WTC11 (cell line): Measurements from ENCODE around the gene ATR. TPM values are rescaled to one million over a fixed set of nuclear protein-coding genes. Genes with fewer than 3 reads are reported as not detected.

ENCODE experiments used
- ATAC-seq: fragments of 200-7000 bp; cut with Tn5 transposase; 2 replicates; pipeline ENCODE4 v1.10.0; 2021; ENCODE audit warnings: mild to moderate bottlenecking, moderate library complexity
- CTCF ChIA-PET: fragments of 300-600 bp; sonication (Branson Sonifier 250); formaldehyde crosslinking; loops from one replicate; lab custom pipeline; 2021; ENCODE audit warnings: antibody characterized with exemption; lab: Charles Lee
- POLR2A ChIA-PET: fragments of 350-600 bp; sonication (Branson Sonifier 250); formaldehyde crosslinking; loops from one replicate; lab custom pipeline; 2021; ENCODE audit warnings: antibody characterized with exemption; lab: Charles Lee
- DNase-seq: peaks from one replicate; pipeline ENCODE4 v3.0.0; 2021; ENCODE audit warnings: low spot score
- H3K27ac Mint-ChIP-seq: 2 replicates; pipeline ENCODE4 v1.8.0; 2021; ENCODE audit warnings: mixed read lengths
- H3K27me3 Mint-ChIP-seq: 2 replicates; pipeline ENCODE4 v1.8.0; 2021; ENCODE audit warnings: low read depth, mild to moderate bottlenecking, moderate library complexity, mixed read lengths
- H3K36me3 Mint-ChIP-seq: 2 replicates; pipeline ENCODE4 v1.8.0; 2021; ENCODE audit warnings: mixed read lengths
- H3K4me1 Mint-ChIP-seq: 2 replicates; pipeline ENCODE4 v1.8.0; 2022; ENCODE audit warnings: mixed read lengths
- H3K4me3 Mint-ChIP-seq: 2 replicates; pipeline ENCODE4 v1.8.0; 2021; ENCODE audit warnings: mild to moderate bottlenecking, moderate library complexity, mixed read lengths
- H3K9me3 Mint-ChIP-seq: 2 replicates; pipeline ENCODE4 v1.8.0; 2021; ENCODE audit warnings: mixed read lengths
- CREB1 ChIP-seq: sonication (generic); formaldehyde crosslinking; IDR thresholded peaks from 2 replicates; pipeline ENCODE4 v1.8.0; 2023; ENCODE audit warnings: mild to moderate bottlenecking, missing genetic modification reagents
- FOXP1 ChIP-seq: sonication (generic); formaldehyde crosslinking; IDR thresholded peaks from 2 replicates; pipeline ENCODE4 v1.8.0; 2022; ENCODE audit warnings: missing genetic modification reagents, mild to moderate bottlenecking, moderate library complexity, borderline replicate concordance
- GRHL2 ChIP-seq: fragments of 250-450 bp; sonication (Bioruptor Pico); IDR thresholded peaks from 2 replicates; pipeline ENCODE4 v1.8.0; 2022; ENCODE audit warnings: mild to moderate bottlenecking, moderate library complexity; ENCODE audit not compliant: insufficient replicate concordance, severe bottlenecking
- GTF2I ChIP-seq: fragments of 250-450 bp; sonication (Bioruptor Pico); conservative IDR thresholded peaks from 2 replicates; pipeline ENCODE4 v1.4.0; 2021; ENCODE audit warnings: mild to moderate bottlenecking
- NFATC4 ChIP-seq: fragments of 250-450 bp; sonication (Bioruptor Pico); IDR thresholded peaks from 2 replicates; pipeline ENCODE4 v1.9.0; 2021; ENCODE audit warnings: mild to moderate bottlenecking
- NR1H2 ChIP-seq: sonication (generic); formaldehyde crosslinking; IDR thresholded peaks from 2 replicates; pipeline ENCODE4 v1.9.0; 2021; ENCODE audit warnings: mild to moderate bottlenecking, moderate library complexity, missing genetic modification reagents
- PRRX2 ChIP-seq: fragments of 250-450 bp; sonication (Bioruptor Pico); IDR thresholded peaks from 2 replicates; pipeline ENCODE4 v1.8.0; 2021; ENCODE audit warnings: mild to moderate bottlenecking
- SOX15 ChIP-seq: fragments of 250-450 bp; sonication (Bioruptor Pico); IDR thresholded peaks from 2 replicates; pipeline ENCODE4 v1.9.0; 2021; ENCODE audit warnings: mild to moderate bottlenecking
- TCF7 ChIP-seq: sonication (generic); formaldehyde crosslinking; IDR thresholded peaks from 2 replicates; pipeline ENCODE4 v1.8.0; 2022; ENCODE audit warnings: mild to moderate bottlenecking, low read depth, missing genetic modification reagents, moderate library complexity
- TP53 ChIP-seq: sonication (generic); formaldehyde crosslinking; IDR thresholded peaks from 2 replicates; pipeline ENCODE4 v1.8.1; 2023; ENCODE audit warnings: mild to moderate bottlenecking, missing genetic modification reagents
- ZBTB21 ChIP-seq: sonication (generic); formaldehyde crosslinking; IDR thresholded peaks from 2 replicates; pipeline ENCODE4 v1.8.1; 2023; ENCODE audit warnings: mild to moderate bottlenecking, missing genetic modification reagents, borderline replicate concordance
- total RNA-seq: library from RNA; stranded (reverse); gene quantifications from 3 replicates; pipeline ENCODE4 v1.2.3, GENCODE V29; 2021
- TF ChIP-seq, protein P1 (sequence below): sonication (generic); formaldehyde crosslinking; IDR thresholded peaks from 2 replicates; pipeline ENCODE4 v1.8.1; 2022; ENCODE audit warnings: low read depth, missing genetic modification reagents, borderline replicate concordance
- TF ChIP-seq, protein P2 (sequence below): sonication (generic); formaldehyde crosslinking; conservative IDR thresholded peaks from 2 replicates; pipeline ENCODE4 v1.8.1; 2022; ENCODE audit warnings: mild to moderate bottlenecking, missing genetic modification reagents
- TF ChIP-seq, protein P3 (sequence below): sonication (generic); formaldehyde crosslinking; IDR thresholded peaks from 2 replicates; pipeline ENCODE4 v1.8.1; 2023; ENCODE audit warnings: mild to moderate bottlenecking, missing genetic modification reagents, moderate library complexity
- TF ChIP-seq, protein P4 (sequence below): sonication (generic); formaldehyde crosslinking; IDR thresholded peaks from 2 replicates; pipeline ENCODE4 v1.8.1; 2023; ENCODE audit warnings: mild to moderate bottlenecking, missing genetic modification reagents
- TF ChIP-seq, protein P5 (sequence below): fragments of 250-450 bp; sonication (Bioruptor Pico); IDR thresholded peaks from 2 replicates; pipeline ENCODE4 v1.8.0; 2021; ENCODE audit warnings: mild to moderate bottlenecking
- TF ChIP-seq, protein P6 (sequence below): sonication (generic); formaldehyde crosslinking; IDR thresholded peaks from 2 replicates; pipeline ENCODE4 v1.8.1; 2022; ENCODE audit warnings: mild to moderate bottlenecking, missing genetic modification reagents, moderate library complexity, borderline replicate concordance
- TF ChIP-seq, protein P7 (sequence below): sonication (generic); formaldehyde crosslinking; IDR thresholded peaks from 2 replicates; pipeline ENCODE4 v1.8.0; 2023; ENCODE audit warnings: mild to moderate bottlenecking, missing genetic modification reagents
- TF ChIP-seq, protein P8 (sequence below): sonication (generic); formaldehyde crosslinking; IDR thresholded peaks from 2 replicates; pipeline ENCODE4 v1.8.1; 2023; ENCODE audit warnings: mild to moderate bottlenecking, missing genetic modification reagents, borderline replicate concordance

Gene ATR
- total RNA-seq, 1 experiment from 2014 or later, result 26.7 TPM

DNA sequence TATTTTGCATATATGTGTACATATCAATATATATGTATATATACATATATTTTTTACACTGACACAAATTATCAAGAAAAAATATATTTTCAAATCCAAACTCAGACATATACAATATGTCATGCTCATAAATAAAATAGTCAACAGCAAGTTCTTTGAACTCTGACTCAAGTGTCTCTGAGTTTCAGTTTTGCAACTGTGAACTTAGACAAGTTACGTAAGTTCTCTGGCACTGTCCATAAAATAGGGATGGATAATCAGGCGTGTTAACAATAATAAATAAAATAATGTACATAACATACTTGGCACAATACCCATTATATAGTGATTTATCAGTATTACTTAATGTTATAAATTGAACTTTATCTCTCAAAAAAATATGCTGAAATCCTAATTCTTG, 118.6 kb downstream of the ATR start:
- ChIA-PET POLR2A (no interaction called here), CTCF (no interaction called here)
- H3K9me3 Mint-ChIP-seq, result no peaks in the 10 kb centered on the region
- no peak overlapping the region for H3K4me3 Mint-ChIP-seq
- no peak for ATAC-seq
- H3K27me3 Mint-ChIP-seq, result no peaks in the 10 kb centered on the region
- TF ChIP-seq, protein P1, sequence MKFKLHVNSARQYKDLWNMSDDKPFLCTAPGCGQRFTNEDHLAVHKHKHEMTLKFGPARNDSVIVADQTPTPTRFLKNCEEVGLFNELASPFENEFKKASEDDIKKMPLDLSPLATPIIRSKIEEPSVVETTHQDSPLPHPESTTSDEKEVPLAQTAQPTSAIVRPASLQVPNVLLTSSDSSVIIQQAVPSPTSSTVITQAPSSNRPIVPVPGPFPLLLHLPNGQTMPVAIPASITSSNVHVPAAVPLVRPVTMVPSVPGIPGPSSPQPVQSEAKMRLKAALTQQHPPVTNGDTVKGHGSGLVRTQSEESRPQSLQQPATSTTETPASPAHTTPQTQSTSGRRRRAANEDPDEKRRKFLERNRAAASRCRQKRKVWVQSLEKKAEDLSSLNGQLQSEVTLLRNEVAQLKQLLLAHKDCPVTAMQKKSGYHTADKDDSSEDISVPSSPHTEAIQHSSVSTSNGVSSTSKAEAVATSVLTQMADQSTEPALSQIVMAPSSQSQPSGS (CRISPR knock-in tag), result no peak
- TF ChIP-seq TP53 (CRISPR knock-in tag), result no peak
- TF ChIP-seq, protein P2, sequence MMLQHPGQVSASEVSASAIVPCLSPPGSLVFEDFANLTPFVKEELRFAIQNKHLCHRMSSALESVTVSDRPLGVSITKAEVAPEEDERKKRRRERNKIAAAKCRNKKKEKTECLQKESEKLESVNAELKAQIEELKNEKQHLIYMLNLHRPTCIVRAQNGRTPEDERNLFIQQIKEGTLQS, result no peak
- TF ChIP-seq TCF7 (CRISPR knock-in tag), result no peak
- TF ChIP-seq, protein P3, sequence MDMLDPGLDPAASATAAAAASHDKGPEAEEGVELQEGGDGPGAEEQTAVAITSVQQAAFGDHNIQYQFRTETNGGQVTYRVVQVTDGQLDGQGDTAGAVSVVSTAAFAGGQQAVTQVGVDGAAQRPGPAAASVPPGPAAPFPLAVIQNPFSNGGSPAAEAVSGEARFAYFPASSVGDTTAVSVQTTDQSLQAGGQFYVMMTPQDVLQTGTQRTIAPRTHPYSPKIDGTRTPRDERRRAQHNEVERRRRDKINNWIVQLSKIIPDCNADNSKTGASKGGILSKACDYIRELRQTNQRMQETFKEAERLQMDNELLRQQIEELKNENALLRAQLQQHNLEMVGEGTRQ, result no peak
- no peak for TF ChIP-seq FOXP1
- TF ChIP-seq PRRX2 (CRISPR knock-in tag), result no peak
- TF ChIP-seq SOX15, result no peak
- TF ChIP-seq CREB1 (CRISPR knock-in tag), result no peak
- TF ChIP-seq GRHL2 (CRISPR knock-in tag), result no peak
- TF ChIP-seq, protein P4, sequence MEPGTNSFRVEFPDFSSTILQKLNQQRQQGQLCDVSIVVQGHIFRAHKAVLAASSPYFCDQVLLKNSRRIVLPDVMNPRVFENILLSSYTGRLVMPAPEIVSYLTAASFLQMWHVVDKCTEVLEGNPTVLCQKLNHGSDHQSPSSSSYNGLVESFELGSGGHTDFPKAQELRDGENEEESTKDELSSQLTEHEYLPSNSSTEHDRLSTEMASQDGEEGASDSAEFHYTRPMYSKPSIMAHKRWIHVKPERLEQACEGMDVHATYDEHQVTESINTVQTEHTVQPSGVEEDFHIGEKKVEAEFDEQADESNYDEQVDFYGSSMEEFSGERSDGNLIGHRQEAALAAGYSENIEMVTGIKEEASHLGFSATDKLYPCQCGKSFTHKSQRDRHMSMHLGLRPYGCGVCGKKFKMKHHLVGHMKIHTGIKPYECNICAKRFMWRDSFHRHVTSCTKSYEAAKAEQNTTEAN, result no peak
- no peak for TF ChIP-seq NR1H2
- TF ChIP-seq, protein P5, sequence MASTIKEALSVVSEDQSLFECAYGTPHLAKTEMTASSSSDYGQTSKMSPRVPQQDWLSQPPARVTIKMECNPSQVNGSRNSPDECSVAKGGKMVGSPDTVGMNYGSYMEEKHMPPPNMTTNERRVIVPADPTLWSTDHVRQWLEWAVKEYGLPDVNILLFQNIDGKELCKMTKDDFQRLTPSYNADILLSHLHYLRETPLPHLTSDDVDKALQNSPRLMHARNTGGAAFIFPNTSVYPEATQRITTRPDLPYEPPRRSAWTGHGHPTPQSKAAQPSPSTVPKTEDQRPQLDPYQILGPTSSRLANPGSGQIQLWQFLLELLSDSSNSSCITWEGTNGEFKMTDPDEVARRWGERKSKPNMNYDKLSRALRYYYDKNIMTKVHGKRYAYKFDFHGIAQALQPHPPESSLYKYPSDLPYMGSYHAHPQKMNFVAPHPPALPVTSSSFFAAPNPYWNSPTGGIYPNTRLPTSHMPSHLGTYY (CRISPR knock-in tag), result no peak
- no peaks in the 10 kb centered on the region for H3K4me1 Mint-ChIP-seq
- H3K27ac Mint-ChIP-seq, result no peak overlapping the region
- DNase-seq, result no peak
- peaks cover 4% of the 10 kb centered on the region for H3K36me3 Mint-ChIP-seq

DNA sequence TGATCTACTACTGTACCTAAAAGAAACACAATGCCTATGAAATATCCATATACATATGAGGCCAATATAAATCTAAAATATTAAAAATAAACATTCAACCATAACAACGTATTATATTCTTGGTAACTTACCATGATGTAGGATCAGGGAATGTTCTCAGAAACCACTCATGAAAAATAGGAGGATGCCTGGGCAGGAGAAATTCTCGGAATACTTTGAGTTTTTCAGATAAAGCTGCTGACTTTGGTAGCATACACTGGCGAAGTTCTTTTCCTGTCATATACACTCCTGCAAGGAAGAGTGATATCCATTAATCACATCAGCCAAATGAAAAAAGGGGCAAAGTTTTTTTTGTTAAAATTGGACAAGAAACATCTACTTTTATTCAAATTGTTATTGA, 119.4 kb downstream of the ATR start:
- ATAC-seq, result no peak
- POLR2A ChIA-PET, result no interaction called here

More for the DNA sequence above, 119.4 kb downstream of the ATR start:
- no peak overlapping the region; the same call in 1 of the 2 replicates for H3K27ac Mint-ChIP-seq
- no peak for DNase-seq
- no peaks in the 10 kb centered on the region for H3K27me3 Mint-ChIP-seq
- H3K4me1 Mint-ChIP-seq, result no peaks in the 10 kb centered on the region
- CTCF ChIA-PET, result no interaction called here
- TF ChIP-seq NFATC4 (CRISPR knock-in tag) (no peak), GTF2I (CRISPR knock-in tag) (no peak), ZBTB21 (CRISPR knock-in tag) (no peak)
- TF ChIP-seq, protein P6, sequence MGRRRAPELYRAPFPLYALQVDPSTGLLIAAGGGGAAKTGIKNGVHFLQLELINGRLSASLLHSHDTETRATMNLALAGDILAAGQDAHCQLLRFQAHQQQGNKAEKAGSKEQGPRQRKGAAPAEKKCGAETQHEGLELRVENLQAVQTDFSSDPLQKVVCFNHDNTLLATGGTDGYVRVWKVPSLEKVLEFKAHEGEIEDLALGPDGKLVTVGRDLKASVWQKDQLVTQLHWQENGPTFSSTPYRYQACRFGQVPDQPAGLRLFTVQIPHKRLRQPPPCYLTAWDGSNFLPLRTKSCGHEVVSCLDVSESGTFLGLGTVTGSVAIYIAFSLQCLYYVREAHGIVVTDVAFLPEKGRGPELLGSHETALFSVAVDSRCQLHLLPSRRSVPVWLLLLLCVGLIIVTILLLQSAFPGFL, result no peak
- TF ChIP-seq, protein P7, sequence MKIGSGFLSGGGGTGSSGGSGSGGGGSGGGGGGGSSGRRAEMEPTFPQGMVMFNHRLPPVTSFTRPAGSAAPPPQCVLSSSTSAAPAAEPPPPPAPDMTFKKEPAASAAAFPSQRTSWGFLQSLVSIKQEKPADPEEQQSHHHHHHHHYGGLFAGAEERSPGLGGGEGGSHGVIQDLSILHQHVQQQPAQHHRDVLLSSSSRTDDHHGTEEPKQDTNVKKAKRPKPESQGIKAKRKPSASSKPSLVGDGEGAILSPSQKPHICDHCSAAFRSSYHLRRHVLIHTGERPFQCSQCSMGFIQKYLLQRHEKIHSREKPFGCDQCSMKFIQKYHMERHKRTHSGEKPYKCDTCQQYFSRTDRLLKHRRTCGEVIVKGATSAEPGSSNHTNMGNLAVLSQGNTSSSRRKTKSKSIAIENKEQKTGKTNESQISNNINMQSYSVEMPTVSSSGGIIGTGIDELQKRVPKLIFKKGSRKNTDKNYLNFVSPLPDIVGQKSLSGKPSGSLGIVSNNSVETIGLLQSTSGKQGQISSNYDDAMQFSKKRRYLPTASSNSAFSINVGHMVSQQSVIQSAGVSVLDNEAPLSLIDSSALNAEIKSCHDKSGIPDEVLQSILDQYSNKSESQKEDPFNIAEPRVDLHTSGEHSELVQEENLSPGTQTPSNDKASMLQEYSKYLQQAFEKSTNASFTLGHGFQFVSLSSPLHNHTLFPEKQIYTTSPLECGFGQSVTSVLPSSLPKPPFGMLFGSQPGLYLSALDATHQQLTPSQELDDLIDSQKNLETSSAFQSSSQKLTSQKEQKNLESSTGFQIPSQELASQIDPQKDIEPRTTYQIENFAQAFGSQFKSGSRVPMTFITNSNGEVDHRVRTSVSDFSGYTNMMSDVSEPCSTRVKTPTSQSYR (CRISPR knock-in tag), result no peak
- TF ChIP-seq, protein P8, sequence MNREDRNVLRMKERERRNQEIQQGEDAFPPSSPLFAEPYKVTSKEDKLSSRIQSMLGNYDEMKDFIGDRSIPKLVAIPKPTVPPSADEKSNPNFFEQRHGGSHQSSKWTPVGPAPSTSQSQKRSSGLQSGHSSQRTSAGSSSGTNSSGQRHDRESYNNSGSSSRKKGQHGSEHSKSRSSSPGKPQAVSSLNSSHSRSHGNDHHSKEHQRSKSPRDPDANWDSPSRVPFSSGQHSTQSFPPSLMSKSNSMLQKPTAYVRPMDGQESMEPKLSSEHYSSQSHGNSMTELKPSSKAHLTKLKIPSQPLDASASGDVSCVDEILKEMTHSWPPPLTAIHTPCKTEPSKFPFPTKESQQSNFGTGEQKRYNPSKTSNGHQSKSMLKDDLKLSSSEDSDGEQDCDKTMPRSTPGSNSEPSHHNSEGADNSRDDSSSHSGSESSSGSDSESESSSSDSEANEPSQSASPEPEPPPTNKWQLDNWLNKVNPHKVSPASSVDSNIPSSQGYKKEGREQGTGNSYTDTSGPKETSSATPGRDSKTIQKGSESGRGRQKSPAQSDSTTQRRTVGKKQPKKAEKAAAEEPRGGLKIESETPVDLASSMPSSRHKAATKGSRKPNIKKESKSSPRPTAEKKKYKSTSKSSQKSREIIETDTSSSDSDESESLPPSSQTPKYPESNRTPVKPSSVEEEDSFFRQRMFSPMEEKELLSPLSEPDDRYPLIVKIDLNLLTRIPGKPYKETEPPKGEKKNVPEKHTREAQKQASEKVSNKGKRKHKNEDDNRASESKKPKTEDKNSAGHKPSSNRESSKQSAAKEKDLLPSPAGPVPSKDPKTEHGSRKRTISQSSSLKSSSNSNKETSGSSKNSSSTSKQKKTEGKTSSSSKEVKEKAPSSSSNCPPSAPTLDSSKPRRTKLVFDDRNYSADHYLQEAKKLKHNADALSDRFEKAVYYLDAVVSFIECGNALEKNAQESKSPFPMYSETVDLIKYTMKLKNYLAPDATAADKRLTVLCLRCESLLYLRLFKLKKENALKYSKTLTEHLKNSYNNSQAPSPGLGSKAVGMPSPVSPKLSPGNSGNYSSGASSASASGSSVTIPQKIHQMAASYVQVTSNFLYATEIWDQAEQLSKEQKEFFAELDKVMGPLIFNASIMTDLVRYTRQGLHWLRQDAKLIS (CRISPR knock-in tag), result no peak
- no peak overlapping the region for H3K4me3 Mint-ChIP-seq
- H3K36me3 Mint-ChIP-seq, result peaks cover 4% of the 10 kb centered on the region
- H3K9me3 Mint-ChIP-seq, result no peaks in the 10 kb centered on the region
